ENCODE results near the gene RIN1. TPM values are rescaled to one million over a fixed set of nuclear protein-coding genes. Genes with fewer than 3 reads are reported as not detected.

RIN1 gene
- total RNA-seq, 1 experiment from 2014 or later, result 5.4 TPM

GRCh38 chr11:66315921-66316811, 20.1 kb downstream of the RIN1 start:
- Histone ChIP-seq H3K27ac (ENCODE audit: insufficient read length, low read depth, low read length) (no peak overlapping the region), H2BK120ac (ENCODE audit: low read depth, low read length, poor library complexity, severe bottlenecking) (no peak overlapping the region), H3K23ac (ENCODE audit: insufficient read length, low read depth, low read length) (no peak overlapping the region), H2BK12ac (ENCODE audit: insufficient read length, low read depth, low read length) (no peak overlapping the region), H3K27me3 (ENCODE audit: insufficient read depth, low read length) (no peaks in the 10 kb centered on the region), H3K9ac (ENCODE audit: extremely low read depth, insufficient read length, low read length) (no peak overlapping the region), H3K18ac (ENCODE audit: insufficient read length, low read depth, low read length) (peak overlapping the region; percentile 17), H3K79me2 (ENCODE audit: insufficient read depth, low read length) (no peaks in the 10 kb centered on the region), H3K4me2 (ENCODE audit: insufficient read depth, insufficient read length, low read length) (no peak overlapping the region), H2BK20ac (ENCODE audit: low read depth, low read length, poor library complexity, severe bottlenecking) (no peak overlapping the region), H2BK15ac (ENCODE audit: low read depth, low read length) (no peak overlapping the region), H3K23me2 (ENCODE audit: insufficient read length, low read depth, low read length, poor library complexity, severe bottlenecking) (peaks cover 12% of the 10 kb centered on the region), H3K9me3 (ENCODE audit: control insufficient read depth, low read depth, low read length) (no peaks in the 10 kb centered on the region), H4K8ac (replicated peaks; ENCODE audit: insufficient read length, low read depth, low read length) (no peak overlapping the region), H3K4me1 (ENCODE audit: insufficient read depth, low read length) (peaks cover 2% of the 10 kb centered on the region; the same call in 1 of the 2 replicates), H3T11ph (ENCODE audit: low read length) (no peak overlapping the region), H3K79me1 (ENCODE audit: insufficient read depth, low read depth, low read length, poor library complexity, severe bottlenecking) (no peaks in the 10 kb centered on the region), H2AK5ac (ENCODE audit: insufficient read length, low read length) (no peak overlapping the region), H3K14ac (ENCODE audit: insufficient read depth, low read length) (0 out of 2 replicates have a peak overlapping the region, but pooled peaks have one; percentile 4), H3K4ac (ENCODE audit: low read depth, low read length) (no peak overlapping the region), H2BK5ac (ENCODE audit: insufficient read length, low read length) (no peak overlapping the region), H4K20me1 (ENCODE audit: control insufficient read depth, insufficient read depth, insufficient read length) (no peaks in the 10 kb centered on the region), H3K56ac (ENCODE audit: insufficient read length, low read depth, low read length) (no peak overlapping the region), H4K91ac (ENCODE audit: insufficient read length, low read depth, low read length) (peak overlapping the region; percentile 48), H4K5ac (ENCODE audit: insufficient read length, low read depth, low read length) (no peak overlapping the region), H2AFZ (ENCODE audit: low read length) (no peak overlapping the region)
- no peak for TF ChIP-seq CTCF (conservative IDR thresholded peaks at IDR 0.05)
- Mint-ChIP-seq H3K36me3 (ENCODE audit: insufficient read depth in 1 of 3, low read depth in 3 of 3) (peaks cover 8 to 18% (median 16%) of the 10 kb centered on the region in 3 experiments), H3K4me1 (peaks cover 26 to 34% of the 10 kb centered on the region in 2 experiments), H3K9me3 (peaks cover 14 to 20% of the 10 kb centered on the region in 2 experiments), H3K4me3 (peak overlapping the region in 1 of 2 experiments; percentile 48; a peak in 1 of 5 replicates), H3K27ac (peak overlapping the region in 1 of 3 experiments; percentile 82; a peak in 1 of 7 replicates), H3K27me3 (ENCODE audit: low read depth) (peaks cover 29% of the 10 kb centered on the region)
- no CpG with 5 or more reads among the region's 52 CpGs for WGBS (ENCODE audit: extremely low coverage, insufficient read length, low lambda C conversion rate)
- no peak for DNase-seq

Data from H9 (cell line).